GM21515 (cell line): ENCODE data around the gene C15orf39.
"Not testable (repeated sequence)": the region's sequence is repeated elsewhere in the genome, so short reads cannot be mapped to it uniquely, and the experiment has no call there.

ENCODE experiments used
- ATAC-seq: cut with Tn5 transposase; IDR thresholded peaks from one replicate; pipeline ENCODE4 v1.9.1; 2021; ENCODE audit not compliant: unreplicated experiment

Gene C15orf39

GRCh38 chr15:75201616-75202250 is at the start of gene C15orf39:
C15orf39 (plus strand) TSS chr15:75201882; CDS start chr15:75206049, 4,167 bp downstream.
- peak; percentile 42 for ATAC-seq

- no peak for ATAC-seq
These were observed 49.2 kb upstream of the C15orf39 start for GRCh38 chr15:75152382-75153079.

GRCh38 chr15:75153087-75153486 is 48.6 kb upstream of the C15orf39 start:
- no peak for ATAC-seq

GRCh38 chr15:75153565-75154276 is 48.0 kb upstream of the C15orf39 start:
- no peak for ATAC-seq

- ATAC-seq = no peak
These were observed 47.1 kb upstream of the C15orf39 start for GRCh38 chr15:75154461-75155062.

GRCh38 chr15:75156326-75157215 is 45.1 kb upstream of the C15orf39 start:
- ATAC-seq = no peak

- no peak for ATAC-seq
These were observed 43.3 kb upstream of the C15orf39 start for GRCh38 chr15:75158402-75158801.

- no peak for ATAC-seq
These were observed 42.4 kb upstream of the C15orf39 start for GRCh38 chr15:75159244-75159643.

- no peak for ATAC-seq
These were observed 40.4 kb upstream of the C15orf39 start for GRCh38 chr15:75161106-75161916.

GRCh38 chr15:75161917-75162414 is 39.7 kb upstream of the C15orf39 start:
- no peak for ATAC-seq

- no peak for ATAC-seq
These were observed 38.5 kb upstream of the C15orf39 start for GRCh38 chr15:75163150-75163564.

- no peak for ATAC-seq
These were observed 36.9 kb upstream of the C15orf39 start for GRCh38 chr15:75164625-75165350.

- not testable (repeated sequence) for ATAC-seq
These were observed 35.1 kb upstream of the C15orf39 start for GRCh38 chr15:75166489-75167063.

GRCh38 chr15:75167588-75168350 is 33.9 kb upstream of the C15orf39 start:
- ATAC-seq = no peak

GRCh38 chr15:75168374-75168773 is 33.3 kb upstream of the C15orf39 start:
- no peak for ATAC-seq

- ATAC-seq = no peak
These were observed 31.5 kb upstream of the C15orf39 start for GRCh38 chr15:75170203-75170602.

- ATAC-seq = no peak
These were observed 30.9 kb upstream of the C15orf39 start for GRCh38 chr15:75170711-75171341.
